HEK293 (cell line): ENCODE results near the gene MFSD6L.

Experiments
- CTCF ChIA-PET: fragments of 350-600 bp; formaldehyde crosslinking; extraction: SDS; loops from one replicate; lab custom pipeline; 2021; ENCODE audit warnings: antibody characterized with exemption; lab: Yijun Ruan, JAX
- POLR2A ChIA-PET: fragments of 300-600 bp; formaldehyde crosslinking; extraction: SDS; loops from one replicate; lab custom pipeline; 2020; ENCODE audit warnings: antibody characterized with exemption, inconsistent platforms; lab: Yijun Ruan, JAX
- H3K27ac ChIP-seq: fragments of 200-500 bp; sonication (Bioruptor generic); 2 replicates; pipeline ENCODE4 v1.5.1; 2014; ENCODE audit warnings: low read depth, low read length, control low read depth, inconsistent platforms; ENCODE audit errors: extremely low read depth
- H3K36me3 ChIP-seq, 2 experiments: fragments of 200-500 bp in 1 of 2; sonication (Bioruptor generic) in 1 of 2; 1 replicate in 1 of 2; 2 replicates in 1 of 2; pipeline ENCODE4 v1.5.1; 2014 to 2017; ENCODE audit warnings: inconsistent platforms in 2 of 2, low read length in 2 of 2; ENCODE audit not compliant: control insufficient read depth in 2 of 2, insufficient read depth in 1 of 2
- H3K4me1 ChIP-seq: fragments of 200-500 bp; sonication (Bioruptor generic); 2 replicates; pipeline ENCODE4 v1.5.1; 2014; ENCODE audit warnings: mild to moderate bottlenecking, low read length, inconsistent platforms; ENCODE audit not compliant: control insufficient read depth, insufficient read depth
- H3K4me3 ChIP-seq: 2 replicates; pipeline ENCODE4 v1.5.1; 2011; ENCODE audit warnings: low read depth, mild to moderate bottlenecking, control low read depth, low read length, moderate library complexity
- H3K9me3 ChIP-seq: fragments of 200-500 bp; sonication (Bioruptor generic); 2 replicates; pipeline ENCODE4 v1.5.1; 2014; ENCODE audit warnings: low read depth, low read length, inconsistent platforms; ENCODE audit not compliant: control insufficient read depth, insufficient read depth
- GLI2 ChIP-seq: fragments of 450-650 bp; formaldehyde crosslinking; IDR thresholded peaks from 2 replicates; pipeline ENCODE4; 2017; ENCODE audit warnings: missing biosample characterization, missing genetic modification characterization, low read depth, borderline replicate concordance
- GLIS1 ChIP-seq: fragments of 450-650 bp; formaldehyde crosslinking; IDR thresholded peaks from 2 replicates; pipeline ENCODE4 v1.5.1; 2016; ENCODE audit warnings: missing biosample characterization, missing genetic modification characterization
- KLF1 ChIP-seq: fragments of 450-650 bp; formaldehyde crosslinking; IDR thresholded peaks from 2 replicates; pipeline ENCODE4 v1.5.1; 2016; ENCODE audit warnings: missing biosample characterization, missing genetic modification characterization
- OVOL3 ChIP-seq: fragments of 450-650 bp; formaldehyde crosslinking; IDR thresholded peaks from 2 replicates; pipeline ENCODE4 v1.5.1; 2016; ENCODE audit warnings: missing biosample characterization, missing genetic modification characterization
- SALL2 ChIP-seq: fragments of 450-650 bp; formaldehyde crosslinking; IDR thresholded peaks from 2 replicates; pipeline ENCODE4 v1.5.0; 2017; ENCODE audit warnings: missing biosample characterization, mild to moderate bottlenecking, missing genetic modification characterization, borderline replicate concordance
- TCF7L2 ChIP-seq: IDR thresholded peaks from 2 replicates; pipeline ENCODE4 v1.6.1; 2011; ENCODE audit warnings: low read depth, mild to moderate bottlenecking, inconsistent platforms, low read length, moderate library complexity, borderline replicate concordance
- ZBTB44 ChIP-seq: fragments of 450-650 bp; IDR thresholded peaks from 2 replicates; pipeline ENCODE4 v1.5.1; 2018; ENCODE audit warnings: missing biosample characterization, mild to moderate bottlenecking, missing genetic modification characterization
- ZNF16 ChIP-seq: fragments of 450-650 bp; formaldehyde crosslinking; IDR thresholded peaks from 2 replicates; pipeline ENCODE4 v1.5.1; 2016; ENCODE audit warnings: low read depth, missing biosample characterization, missing genetic modification characterization
- ZNF174 ChIP-seq: fragments of 450-650 bp; formaldehyde crosslinking; IDR thresholded peaks from 2 replicates; pipeline ENCODE4 v1.5.0; 2017; ENCODE audit warnings: missing biosample characterization, mild to moderate bottlenecking, missing genetic modification characterization
- ZNF19 ChIP-seq: fragments of 450-650 bp; formaldehyde crosslinking; IDR thresholded peaks from 2 replicates; pipeline ENCODE4; 2016; ENCODE audit warnings: missing biosample characterization, missing genetic modification characterization, low read depth
- ZNF292 ChIP-seq: fragments of 450-650 bp; formaldehyde crosslinking; IDR thresholded peaks from 2 replicates; pipeline ENCODE4 v1.5.1; 2016; ENCODE audit warnings: low read depth, missing biosample characterization, missing genetic modification characterization, borderline replicate concordance
- ZNF341 ChIP-seq: fragments of 450-650 bp; formaldehyde crosslinking; IDR thresholded peaks from 2 replicates; pipeline ENCODE4; 2016; ENCODE audit warnings: low read depth, missing biosample characterization, missing genetic modification characterization
- ZNF473 ChIP-seq: fragments of 450-650 bp; formaldehyde crosslinking; IDR thresholded peaks from 2 replicates; pipeline ENCODE4 v1.5.1; 2017; ENCODE audit warnings: missing biosample characterization, missing genetic modification characterization
- ZNF501 ChIP-seq: fragments of 450-650 bp; formaldehyde crosslinking; IDR thresholded peaks from 2 replicates; pipeline ENCODE4 v1.5.1; 2016; ENCODE audit warnings: missing biosample characterization, missing genetic modification characterization
- ZNF529 ChIP-seq: fragments of 450-650 bp; formaldehyde crosslinking; IDR thresholded peaks from 2 replicates; pipeline ENCODE4 v1.5.1; 2017; ENCODE audit warnings: missing genetic modification characterization, missing biosample characterization; ENCODE audit not compliant: insufficient replicate concordance
- ZNF621 ChIP-seq: fragments of 450-650 bp; formaldehyde crosslinking; IDR thresholded peaks from 2 replicates; pipeline ENCODE4 v1.5.1; 2017; ENCODE audit warnings: missing biosample characterization, missing genetic modification characterization
- ZNF626 ChIP-seq: fragments of 450-650 bp; sonication (Bioruptor Pico); formaldehyde crosslinking; IDR thresholded peaks from 2 replicates; pipeline ENCODE4 v1.5.1; 2018; ENCODE audit warnings: missing biosample characterization, missing genetic modification characterization, inconsistent platforms
- TF ChIP-seq, protein P1 (sequence below): fragments of 450-650 bp; formaldehyde crosslinking; IDR thresholded peaks from 2 replicates; pipeline ENCODE4 v1.5.1; 2016; ENCODE audit warnings: missing biosample characterization, missing genetic modification characterization, borderline replicate concordance
- TF ChIP-seq, protein P2 (sequence below): fragments of 450-650 bp; formaldehyde crosslinking; IDR thresholded peaks from 2 replicates; pipeline ENCODE4 v1.5.1; 2016; ENCODE audit warnings: missing biosample characterization, missing genetic modification characterization
- TF ChIP-seq, protein P3 (sequence below): fragments of 450-650 bp; formaldehyde crosslinking; IDR thresholded peaks from 2 replicates; pipeline ENCODE4 v1.5.1; 2016; ENCODE audit warnings: missing biosample characterization, missing genetic modification characterization, borderline replicate concordance

MFSD6L gene

GRCh38 chr17:8822401-8823035, 23.4 kb upstream of the MFSD6L start (continued):
- TF ChIP-seq ZBTB44 (tag by site-specific recombination) (no peak), ZNF626 (no peak), ZNF16 (tag by site-specific recombination) (no peak), ZNF501 (tag by site-specific recombination) (no peak)
- TF ChIP-seq, all 188 proteins: peak for 0

GRCh38 chr17:8821446-8822105, 22.4 kb upstream of the MFSD6L start:
- ChIA-PET CTCF (interaction anchor here (0.7 to 2.0 kb wide), 3 partner anchors 11 to 35 kb away, joined by 3 to 6 read pairs (median 4); no protein-coding TSS in a partner anchor), POLR2A (no interaction called here)
- no peaks in the 10 kb centered on the region for H3K36me3 ChIP-seq
- TF ChIP-seq, protein P1, sequence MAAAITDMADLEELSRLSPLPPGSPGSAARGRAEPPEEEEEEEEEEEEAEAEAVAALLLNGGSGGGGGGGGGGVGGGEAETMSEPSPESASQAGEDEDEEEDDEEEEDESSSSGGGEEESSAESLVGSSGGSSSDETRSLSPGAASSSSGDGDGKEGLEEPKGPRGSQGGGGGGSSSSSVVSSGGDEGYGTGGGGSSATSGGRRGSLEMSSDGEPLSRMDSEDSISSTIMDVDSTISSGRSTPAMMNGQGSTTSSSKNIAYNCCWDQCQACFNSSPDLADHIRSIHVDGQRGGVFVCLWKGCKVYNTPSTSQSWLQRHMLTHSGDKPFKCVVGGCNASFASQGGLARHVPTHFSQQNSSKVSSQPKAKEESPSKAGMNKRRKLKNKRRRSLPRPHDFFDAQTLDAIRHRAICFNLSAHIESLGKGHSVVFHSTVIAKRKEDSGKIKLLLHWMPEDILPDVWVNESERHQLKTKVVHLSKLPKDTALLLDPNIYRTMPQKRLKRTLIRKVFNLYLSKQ (tag by site-specific recombination) = no peak
- TF ChIP-seq ZNF473 (tag by site-specific recombination) = no peak
- TF ChIP-seq ZNF19 (tag by site-specific recombination) = no peak
- no peak for TF ChIP-seq GLI2 (tag by site-specific recombination)
- TF ChIP-seq ZNF341 = no peak
- TF ChIP-seq ZNF529 (tag by site-specific recombination) = no peak
- TF ChIP-seq KLF1 (tag by site-specific recombination) = no peak
- TF ChIP-seq TCF7L2 = no peak
- no peak for TF ChIP-seq ZNF292 (tag by site-specific recombination)
- TF ChIP-seq ZNF174 = no peak
- TF ChIP-seq, protein P2, sequence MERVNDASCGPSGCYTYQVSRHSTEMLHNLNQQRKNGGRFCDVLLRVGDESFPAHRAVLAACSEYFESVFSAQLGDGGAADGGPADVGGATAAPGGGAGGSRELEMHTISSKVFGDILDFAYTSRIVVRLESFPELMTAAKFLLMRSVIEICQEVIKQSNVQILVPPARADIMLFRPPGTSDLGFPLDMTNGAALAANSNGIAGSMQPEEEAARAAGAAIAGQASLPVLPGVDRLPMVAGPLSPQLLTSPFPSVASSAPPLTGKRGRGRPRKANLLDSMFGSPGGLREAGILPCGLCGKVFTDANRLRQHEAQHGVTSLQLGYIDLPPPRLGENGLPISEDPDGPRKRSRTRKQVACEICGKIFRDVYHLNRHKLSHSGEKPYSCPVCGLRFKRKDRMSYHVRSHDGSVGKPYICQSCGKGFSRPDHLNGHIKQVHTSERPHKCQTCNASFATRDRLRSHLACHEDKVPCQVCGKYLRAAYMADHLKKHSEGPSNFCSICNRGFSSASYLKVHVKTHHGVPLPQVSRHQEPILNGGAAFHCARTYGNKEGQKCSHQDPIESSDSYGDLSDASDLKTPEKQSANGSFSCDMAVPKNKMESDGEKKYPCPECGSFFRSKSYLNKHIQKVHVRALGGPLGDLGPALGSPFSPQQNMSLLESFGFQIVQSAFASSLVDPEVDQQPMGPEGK (tag by site-specific recombination) = no peak
- H3K9me3 ChIP-seq = no peaks in the 10 kb centered on the region
- no peak overlapping the region for H3K4me3 ChIP-seq
- no peak overlapping the region for H3K27ac ChIP-seq
- H3K4me1 ChIP-seq = no peaks in the 10 kb centered on the region

DNA sequence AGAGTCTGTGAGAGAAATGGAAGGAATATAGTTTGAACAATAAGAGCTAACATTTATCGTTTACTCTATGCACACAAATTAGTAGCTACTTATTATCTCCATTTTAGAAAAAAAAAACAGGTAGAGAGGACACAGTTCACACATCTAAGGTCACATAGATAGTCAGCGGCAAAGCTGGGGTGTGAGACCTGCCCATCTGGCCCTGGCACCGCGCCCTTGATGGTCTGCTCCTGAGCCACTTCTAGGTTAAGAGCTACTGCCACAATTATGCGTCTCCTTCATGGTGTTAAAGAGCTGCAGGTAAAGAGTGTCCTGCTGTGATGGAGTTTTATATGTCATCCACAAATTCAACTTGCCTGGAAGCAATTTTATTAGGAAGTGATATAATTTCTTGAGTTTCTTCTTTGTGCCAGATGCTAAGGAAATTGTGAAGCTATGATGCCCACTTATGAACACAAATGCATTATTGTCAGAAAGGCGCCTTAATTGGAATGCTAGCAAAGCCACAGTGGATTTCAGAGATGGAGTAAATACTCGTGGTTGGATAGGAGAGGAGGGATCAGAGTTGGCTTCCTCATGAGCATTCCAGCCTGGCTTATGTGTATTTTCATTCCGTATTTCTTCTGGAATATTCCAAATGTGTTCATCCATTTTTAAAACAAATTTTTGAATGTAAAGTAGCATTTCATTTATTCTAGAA, 21.3 kb upstream of the MFSD6L start:
- Histone ChIP-seq H3K36me3 (no peaks in the 10 kb centered on the region), H3K4me1 (no peaks in the 10 kb centered on the region), H3K9me3 (no peaks in the 10 kb centered on the region), H3K4me3 (no peak overlapping the region), H3K27ac (no peak overlapping the region)
- POLR2A ChIA-PET = no interaction called here
- CTCF ChIA-PET = interaction anchor here (0.6 to 2.0 kb wide), 4 partner anchors 13 to 67 kb away, joined by 3 to 6 read pairs (median 4); no protein-coding TSS in a partner anchor
- TF ChIP-seq, protein P3, sequence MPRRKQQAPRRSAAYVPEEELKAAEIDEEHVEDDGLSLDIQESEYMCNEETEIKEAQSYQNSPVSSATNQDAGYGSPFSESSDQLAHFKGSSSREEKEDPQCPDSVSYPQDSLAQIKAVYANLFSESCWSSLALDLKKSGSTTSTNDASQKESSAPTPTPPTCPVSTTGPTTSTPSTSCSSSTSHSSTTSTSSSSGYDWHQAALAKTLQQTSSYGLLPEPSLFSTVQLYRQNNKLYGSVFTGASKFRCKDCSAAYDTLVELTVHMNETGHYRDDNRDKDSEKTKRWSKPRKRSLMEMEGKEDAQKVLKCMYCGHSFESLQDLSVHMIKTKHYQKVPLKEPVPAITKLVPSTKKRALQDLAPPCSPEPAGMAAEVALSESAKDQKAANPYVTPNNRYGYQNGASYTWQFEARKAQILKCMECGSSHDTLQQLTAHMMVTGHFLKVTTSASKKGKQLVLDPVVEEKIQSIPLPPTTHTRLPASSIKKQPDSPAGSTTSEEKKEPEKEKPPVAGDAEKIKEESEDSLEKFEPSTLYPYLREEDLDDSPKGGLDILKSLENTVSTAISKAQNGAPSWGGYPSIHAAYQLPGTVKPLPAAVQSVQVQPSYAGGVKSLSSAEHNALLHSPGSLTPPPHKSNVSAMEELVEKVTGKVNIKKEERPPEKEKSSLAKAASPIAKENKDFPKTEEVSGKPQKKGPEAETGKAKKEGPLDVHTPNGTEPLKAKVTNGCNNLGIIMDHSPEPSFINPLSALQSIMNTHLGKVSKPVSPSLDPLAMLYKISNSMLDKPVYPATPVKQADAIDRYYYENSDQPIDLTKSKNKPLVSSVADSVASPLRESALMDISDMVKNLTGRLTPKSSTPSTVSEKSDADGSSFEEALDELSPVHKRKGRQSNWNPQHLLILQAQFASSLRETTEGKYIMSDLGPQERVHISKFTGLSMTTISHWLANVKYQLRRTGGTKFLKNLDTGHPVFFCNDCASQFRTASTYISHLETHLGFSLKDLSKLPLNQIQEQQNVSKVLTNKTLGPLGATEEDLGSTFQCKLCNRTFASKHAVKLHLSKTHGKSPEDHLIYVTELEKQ (tag by site-specific recombination) = no peak
- TF ChIP-seq, protein P1 (tag by site-specific recombination) = no peak
- no peak for TF ChIP-seq OVOL3
- TF ChIP-seq ZNF621 (tag by site-specific recombination) = no peak
- no peak for TF ChIP-seq GLIS1 (tag by site-specific recombination)
- TF ChIP-seq SALL2 (tag by site-specific recombination) = no peak
